ENCODE measurements around the gene ISG20.

ISG20 gene

DNA sequence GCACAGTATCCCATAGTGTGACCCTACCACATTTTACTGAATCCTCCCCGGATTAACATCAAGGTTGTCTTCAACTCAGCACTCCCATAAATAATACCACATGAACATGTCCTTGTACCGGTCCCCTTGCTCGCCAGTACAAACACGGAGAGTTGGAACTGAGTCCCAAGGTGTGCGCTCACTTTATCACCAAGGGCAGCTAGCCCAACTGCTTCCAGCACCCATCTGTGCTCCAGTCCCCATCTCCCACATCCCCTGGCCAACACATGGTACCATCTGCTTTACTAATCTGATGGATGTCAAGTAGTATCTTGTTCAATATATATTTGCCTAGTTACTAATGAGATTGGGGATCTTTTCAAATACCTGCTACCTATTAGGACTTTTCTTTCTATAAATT lies 64.7 kb downstream of the ISG20 start:
- no peak overlapping the region for H3K27ac ChIP-seq
- no peak overlapping the region for H3K4me3 ChIP-seq
- peaks cover 0 to 23% (median 17%) of the 10 kb centered on the region in 4 donors for H3K4me1 ChIP-seq
- no peaks in the 10 kb centered on the region for H3K9me3 ChIP-seq
- intact Hi-C loops (cut with DNase I; ENCODE audit: low total_unique reads): no loop called here
- no peaks in the 10 kb centered on the region for H3K27me3 ChIP-seq
- H3K36me3 ChIP-seq: no peaks in the 10 kb centered on the region
- peak in 1 of 2 donors; percentile 53 for DNase-seq
- TF ChIP-seq, protein P1, sequence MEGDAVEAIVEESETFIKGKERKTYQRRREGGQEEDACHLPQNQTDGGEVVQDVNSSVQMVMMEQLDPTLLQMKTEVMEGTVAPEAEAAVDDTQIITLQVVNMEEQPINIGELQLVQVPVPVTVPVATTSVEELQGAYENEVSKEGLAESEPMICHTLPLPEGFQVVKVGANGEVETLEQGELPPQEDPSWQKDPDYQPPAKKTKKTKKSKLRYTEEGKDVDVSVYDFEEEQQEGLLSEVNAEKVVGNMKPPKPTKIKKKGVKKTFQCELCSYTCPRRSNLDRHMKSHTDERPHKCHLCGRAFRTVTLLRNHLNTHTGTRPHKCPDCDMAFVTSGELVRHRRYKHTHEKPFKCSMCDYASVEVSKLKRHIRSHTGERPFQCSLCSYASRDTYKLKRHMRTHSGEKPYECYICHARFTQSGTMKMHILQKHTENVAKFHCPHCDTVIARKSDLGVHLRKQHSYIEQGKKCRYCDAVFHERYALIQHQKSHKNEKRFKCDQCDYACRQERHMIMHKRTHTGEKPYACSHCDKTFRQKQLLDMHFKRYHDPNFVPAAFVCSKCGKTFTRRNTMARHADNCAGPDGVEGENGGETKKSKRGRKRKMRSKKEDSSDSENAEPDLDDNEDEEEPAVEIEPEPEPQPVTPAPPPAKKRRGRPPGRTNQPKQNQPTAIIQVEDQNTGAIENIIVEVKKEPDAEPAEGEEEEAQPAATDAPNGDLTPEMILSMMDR (IDR thresholded peaks at IDR 0.05): no peak

DNA sequence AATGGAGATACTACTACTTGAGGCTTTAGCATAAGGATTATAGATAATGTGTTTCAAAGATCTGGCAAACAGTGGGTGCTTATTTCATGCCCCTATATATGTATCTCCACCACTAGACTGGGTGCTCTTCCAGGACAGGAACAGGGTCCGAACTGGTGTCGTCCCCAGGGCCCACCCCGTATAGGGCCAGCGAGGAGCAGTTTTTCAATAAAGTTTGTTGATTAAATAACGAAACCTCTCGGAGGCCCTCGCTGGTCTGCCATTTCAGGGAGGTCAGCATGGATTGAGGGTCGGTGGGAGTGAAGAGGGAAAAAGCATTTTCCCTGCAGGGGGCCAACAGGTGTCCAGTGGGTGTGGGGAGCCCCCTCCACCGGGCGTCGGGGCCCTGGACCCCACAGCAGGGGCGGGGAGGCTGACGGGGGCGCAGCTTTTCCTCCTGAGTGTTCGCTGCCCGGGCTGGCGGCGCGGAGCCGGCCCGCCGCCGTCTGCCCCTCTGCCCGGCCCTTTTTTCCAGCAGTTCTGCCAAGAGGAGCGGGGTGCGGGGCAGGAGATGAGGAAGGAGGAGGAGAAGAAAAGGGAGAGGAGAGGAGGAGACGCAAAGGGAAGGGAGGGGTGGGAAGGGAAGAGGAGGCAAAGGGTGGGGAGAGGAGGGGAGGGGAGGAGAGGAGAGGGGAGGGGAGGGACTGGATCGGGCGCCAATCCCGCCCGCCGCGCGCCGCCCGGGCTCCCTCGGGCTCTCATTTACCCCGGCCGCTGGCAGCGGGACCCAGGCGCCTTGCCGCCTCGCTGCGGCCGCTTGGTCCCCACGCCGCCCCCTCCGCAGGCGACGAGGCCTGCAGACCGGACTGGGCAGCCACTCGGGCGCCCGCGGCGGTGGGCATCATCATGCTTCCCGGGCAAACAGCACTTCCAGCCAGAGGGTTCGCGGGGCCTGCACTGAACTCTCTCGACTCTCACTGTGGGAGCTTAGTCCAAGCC lies 66.3 kb downstream of the ISG20 start:
- peaks cover 0 to 33% (median 20%) of the 10 kb centered on the region in 4 donors for H3K4me1 ChIP-seq
- peak; percentile 65 to 90 for DNase-seq
- H3K27ac ChIP-seq: peak overlapping the region; percentile 85 to 90
- no peaks in the 10 kb centered on the region for H3K27me3 ChIP-seq
- H3K9me3 ChIP-seq: no peaks in the 10 kb centered on the region
- TF ChIP-seq, protein P1 (IDR thresholded peaks at IDR 0.05): no peak
- intact Hi-C loops (cut with DNase I; ENCODE audit: low total_unique reads): loop anchor here (5.0 kb wide), 1 partner anchor 48 kb away; no protein-coding TSS in a partner anchor
- peak overlapping the region; percentile 51 to 64 for H3K4me3 ChIP-seq
- H3K36me3 ChIP-seq: no peaks in the 10 kb centered on the region

DNA sequence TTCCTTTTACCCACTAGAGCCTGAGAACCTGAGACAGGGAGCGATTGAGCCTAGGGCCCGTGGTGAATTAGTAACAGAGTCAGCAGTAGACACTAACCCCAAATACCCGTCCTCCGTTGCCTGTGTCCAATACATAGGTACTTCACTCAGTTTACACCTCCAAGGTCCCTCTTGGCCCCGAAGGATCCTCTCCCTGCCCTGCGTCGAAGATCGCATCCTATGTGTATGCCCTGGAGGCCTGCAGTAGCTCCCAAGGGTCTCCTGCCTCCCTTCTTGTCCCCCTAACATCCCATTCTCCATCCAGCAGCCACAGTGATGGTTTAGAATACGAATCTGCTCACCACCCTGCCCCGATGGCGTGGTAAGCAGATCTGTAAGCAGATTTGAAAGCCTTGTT lies 67.0 kb downstream of the ISG20 start:
- Histone ChIP-seq H3K4me1 (peaks cover 0 to 38% (median 20%) of the 10 kb centered on the region in 4 donors), H3K9me3 (no peaks in the 10 kb centered on the region), H3K27ac (peak overlapping the region; percentile 85 to 90), H3K27me3 (no peaks in the 10 kb centered on the region), H3K36me3 (no peaks in the 10 kb centered on the region), H3K4me3 (peak overlapping the region; percentile 51 to 64)
- peak in 1 of 2 donors; percentile 48 for DNase-seq
- intact Hi-C loops (cut with DNase I; ENCODE audit: low total_unique reads): loop anchor here (5.0 kb wide), 1 partner anchor 48 kb away; no protein-coding TSS in a partner anchor
- TF ChIP-seq, protein P1 (IDR thresholded peaks at IDR 0.05): no peak

All from tibial artery (tissue), 4 donors.